Activated effector memory CD4-positive, alpha-beta T cell treated with Interleukin-2 at 50 U/mL for 16 hours (primary cell): Measurements from ENCODE around the gene DBR1.
"Not testable (repeated sequence)": the region's sequence is repeated elsewhere in the genome, so short reads cannot be mapped to it uniquely, and the experiment has no call there.

Experiments used
- DNase-seq: peaks from one replicate; pipeline ENCODE4 v3.0.0-alpha.2; 2020

The DBR1 gene

GRCh38 chr3:138186803-138187295, 12.1 kb upstream of the DBR1 start:
- DNase-seq = peak; percentile 86

- no peak for DNase-seq
These were observed 11.5 kb upstream of the DBR1 start for GRCh38 chr3:138186221-138186620.

- no peak for DNase-seq
These were observed 10.3 kb upstream of the DBR1 start for GRCh38 chr3:138184994-138185393.

DNA sequence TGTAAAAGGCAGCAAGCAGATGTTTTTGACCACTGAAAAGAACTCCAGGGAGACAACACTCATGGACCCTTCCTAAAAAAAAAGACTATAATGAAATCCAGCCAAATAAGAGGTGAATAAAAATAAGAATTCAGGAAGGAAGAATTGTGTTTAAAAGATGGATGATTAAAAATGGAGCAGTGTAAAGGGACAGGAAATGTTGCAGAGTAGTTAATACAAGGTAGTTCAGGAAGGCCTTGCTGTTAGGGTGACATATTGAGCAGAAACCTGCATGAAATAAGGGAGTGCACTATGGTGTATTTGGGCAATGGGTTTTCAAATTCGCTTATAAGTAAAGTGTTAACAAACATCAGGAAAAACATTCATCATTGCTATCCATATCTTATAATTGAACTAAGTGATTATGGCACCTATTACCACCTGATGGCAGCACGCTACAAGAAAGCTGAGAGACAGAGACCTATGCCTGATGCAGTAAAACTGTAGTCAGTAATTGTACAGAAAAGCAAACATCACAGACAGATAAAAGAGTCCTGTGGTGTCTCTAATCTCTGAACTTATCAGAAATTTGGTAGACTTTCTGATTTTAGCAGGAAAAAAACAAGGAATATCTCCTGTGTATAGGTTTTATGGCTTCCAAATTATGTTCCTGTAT, 5.8 kb upstream of the DBR1 start:
- no peak for DNase-seq

GRCh38 chr3:138173769-138174420, 826 bp downstream of the DBR1 start:
- DNase-seq = no peak

DNA sequence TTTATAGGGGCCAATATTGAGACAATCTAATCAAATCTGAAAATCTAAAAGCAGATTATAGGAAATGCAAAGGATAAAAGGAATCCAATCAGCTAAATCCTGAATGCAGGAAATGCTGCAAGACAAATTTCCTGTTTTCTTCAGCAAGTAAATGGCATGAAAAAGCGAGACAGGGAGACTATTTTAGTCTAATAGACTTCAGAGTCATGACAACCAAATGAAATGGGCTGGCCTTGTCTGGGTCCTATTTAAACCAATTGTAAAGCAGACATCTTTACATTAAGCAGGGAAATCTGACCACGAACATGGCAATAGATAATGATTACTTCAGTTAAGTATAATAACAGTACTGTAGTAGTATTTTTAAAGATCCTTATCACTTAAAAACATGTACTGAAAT, 2.1 kb downstream of the DBR1 start:
- no peak for DNase-seq

DNA sequence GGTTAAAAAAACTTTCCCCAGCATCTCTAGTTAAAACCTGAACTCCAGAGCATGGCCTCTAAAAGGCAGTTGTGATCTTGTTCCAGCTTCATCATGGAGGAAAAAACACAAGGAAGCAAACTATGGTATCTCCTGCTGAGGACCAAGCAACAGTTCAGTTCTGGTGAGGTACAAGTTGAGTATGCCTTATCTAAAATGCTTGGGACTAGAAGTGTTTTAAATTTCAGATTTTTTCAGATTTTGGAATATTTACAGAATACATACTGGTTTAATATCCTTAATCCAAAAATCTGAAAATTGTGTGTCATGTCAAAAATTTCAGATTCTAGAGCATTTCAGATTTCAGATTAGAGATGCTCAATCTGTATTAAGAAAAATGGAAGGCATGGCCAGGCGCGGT, 9.7 kb downstream of the DBR1 start:
- no peak for DNase-seq

DNA sequence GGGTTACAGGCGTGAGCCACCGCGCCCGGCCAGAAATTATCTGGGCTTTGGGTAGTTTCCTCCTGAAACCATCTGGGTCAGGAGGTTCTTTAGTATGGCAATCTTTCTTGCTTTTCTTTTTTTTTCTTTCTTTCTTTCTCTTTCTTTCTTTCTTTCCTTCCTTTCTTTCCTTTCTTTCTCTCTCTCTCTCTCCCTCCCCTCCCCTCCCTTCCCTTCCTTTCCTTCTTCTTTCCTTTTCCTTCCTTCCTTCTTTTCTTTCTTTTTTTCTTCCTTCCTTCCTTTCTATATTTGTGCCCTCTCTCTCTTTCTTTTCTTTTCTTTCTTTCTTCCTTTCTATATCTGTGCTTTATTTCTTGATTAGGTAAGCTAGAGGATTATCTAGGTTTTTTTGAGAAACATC, 17.0 kb downstream of the DBR1 start:
- no peak for DNase-seq

DNA sequence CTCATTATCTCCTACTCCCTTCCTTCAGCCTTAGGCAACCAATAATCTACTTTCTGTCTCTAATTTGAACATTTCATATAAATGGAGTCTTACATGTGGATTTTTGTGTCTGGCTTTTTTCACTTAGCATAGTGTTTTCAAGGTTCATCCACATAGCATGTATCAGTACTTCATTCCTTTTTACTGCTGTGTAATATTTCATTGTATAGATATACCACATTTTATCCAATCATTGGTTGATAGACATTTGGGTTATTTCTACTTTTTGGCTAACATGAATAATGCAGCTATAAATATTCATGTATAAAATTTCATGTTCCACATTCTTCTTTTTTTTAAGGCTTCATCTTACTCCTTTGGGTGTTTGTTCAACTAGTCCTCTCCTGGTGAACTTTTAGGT, 20.2 kb downstream of the DBR1 start:
- no peak for DNase-seq

- no peak for DNase-seq
These were observed 26.2 kb downstream of the DBR1 start for GRCh38 chr3:138148503-138148902.

- DNase-seq = not testable (repeated sequence)
These were observed 32.5 kb downstream of the DBR1 start for GRCh38 chr3:138142181-138142580.

GRCh38 chr3:138140940-138141339, 33.8 kb downstream of the DBR1 start:
- DNase-seq = no peak

GRCh38 chr3:138139691-138140090, 35.0 kb downstream of the DBR1 start:
- no peak for DNase-seq

DNA sequence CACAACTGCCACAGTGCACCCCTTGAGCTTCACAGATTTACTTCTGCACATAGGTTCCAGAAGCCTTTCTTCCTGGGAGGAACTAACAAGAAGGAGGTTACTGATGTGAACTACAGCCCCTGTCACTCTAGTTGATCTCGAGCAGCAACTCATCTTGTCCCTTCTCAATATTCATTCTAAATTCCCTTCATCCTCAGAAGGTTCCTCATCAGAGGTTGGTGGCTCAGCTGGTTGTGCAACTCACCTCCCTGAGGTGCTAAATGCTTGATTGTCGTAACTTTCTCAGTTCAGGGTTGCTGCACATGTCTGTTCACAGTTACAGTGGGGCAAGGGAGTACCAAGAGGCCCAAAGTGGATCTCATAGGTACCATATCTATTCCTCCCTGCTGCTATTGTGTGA, 36.9 kb downstream of the DBR1 start:
- no peak for DNase-seq

- no peak for DNase-seq
These were observed 38.5 kb downstream of the DBR1 start for GRCh38 chr3:138136201-138136600.

- DNase-seq = no peak
These were observed 38.9 kb downstream of the DBR1 start for GRCh38 chr3:138135833-138136194.

GRCh38 chr3:138135146-138135832, 39.4 kb downstream of the DBR1 start:
- no peak for DNase-seq

- no peak for DNase-seq
These were observed 42.5 kb downstream of the DBR1 start, which contains the start of gene A4GNT for GRCh38 chr3:138132239-138132638. TSS of gene A4GNT (minus strand) at chr3:138132390. CDS start at chr3:138131256, 1,134 bp downstream.

GRCh38 chr3:138127636-138128365, 46.9 kb downstream of the DBR1 start:
- no peak for DNase-seq

- no peak for DNase-seq
These were observed 49.0 kb downstream of the DBR1 start for GRCh38 chr3:138125548-138126221.

GRCh38 chr3:138124706-138125355, 49.9 kb downstream of the DBR1 start:
- no peak for DNase-seq

DNA sequence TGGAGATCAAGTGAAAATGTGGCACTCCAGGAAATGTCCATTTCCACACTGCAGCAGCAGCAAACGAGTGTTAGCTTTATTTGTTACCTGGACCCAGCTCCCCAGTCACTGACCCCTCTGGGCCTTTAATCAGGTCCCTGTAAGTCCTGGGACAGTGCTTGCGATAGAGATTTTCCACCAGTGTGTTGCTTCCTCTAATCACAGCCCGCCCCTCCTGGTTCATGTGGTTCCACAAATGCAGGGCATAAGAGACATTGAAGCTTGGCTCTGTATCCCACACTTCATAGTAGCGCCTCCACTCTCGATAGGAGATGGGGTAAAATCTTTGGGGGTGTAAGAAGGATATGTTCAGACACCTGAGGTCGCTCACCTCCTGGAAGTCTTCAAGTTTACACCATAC, 50.5 kb downstream of the DBR1 start:
- no peak for DNase-seq
